NCI-H187 treated with DMSO at 0.1 percent for 48 hours (cell line): ENCODE measurements around the gene MARVELD3.
"Not testable (repeated sequence)": the region's sequence is repeated elsewhere in the genome, so short reads cannot be mapped to it uniquely, and the experiment has no call there.

Experiments used
- DNase-seq: peaks from one replicate; lab custom pipeline; 2025; lab: John Stamatoyannopoulos, UW

The MARVELD3 gene

GRCh38 chr16:71626018-71626857, at the start of gene MARVELD3:
TSS of gene MARVELD3 (plus strand) at chr16:71626184. CDS start at chr16:71626230, 46 bp downstream.
- no peak for DNase-seq

GRCh38 chr16:71576971-71577370, 49.0 kb upstream of the MARVELD3 start, which contains the start of gene TAT:
TSS of gene TAT (minus strand) at chr16:71577092. CDS start at chr16:71576415, 677 bp downstream.
- DNase-seq = no peak

- DNase-seq = not testable (repeated sequence)
Measured at GRCh38 chr16:71582553-71582848, 43.5 kb upstream of the MARVELD3 start.

GRCh38 chr16:71584543-71585317, 41.3 kb upstream of the MARVELD3 start:
- DNase-seq = no peak

GRCh38 chr16:71585318-71585703, 40.7 kb upstream of the MARVELD3 start:
- DNase-seq = no peak

- DNase-seq = not testable (repeated sequence)
Measured at GRCh38 chr16:71589334-71589733, 36.6 kb upstream of the MARVELD3 start.

- DNase-seq = not testable (repeated sequence)
Measured at GRCh38 chr16:71590071-71590470, 35.9 kb upstream of the MARVELD3 start.

- no peak for DNase-seq
Measured at GRCh38 chr16:71590584-71590983, 35.4 kb upstream of the MARVELD3 start.

GRCh38 chr16:71591917-71592316, 34.1 kb upstream of the MARVELD3 start:
- DNase-seq = no peak

- DNase-seq = no peak
Measured at GRCh38 chr16:71593048-71593999, 32.7 kb upstream of the MARVELD3 start.

- no peak for DNase-seq
Measured at GRCh38 chr16:71594000-71594646, 31.9 kb upstream of the MARVELD3 start.

- not testable (repeated sequence) for DNase-seq
Measured at GRCh38 chr16:71595340-71595826, 30.6 kb upstream of the MARVELD3 start.

GRCh38 chr16:71598426-71598825, 27.6 kb upstream of the MARVELD3 start:
- not testable (repeated sequence) for DNase-seq

- no peak for DNase-seq
Measured at GRCh38 chr16:71600822-71601221, 25.2 kb upstream of the MARVELD3 start.

GRCh38 chr16:71609066-71609465, 16.9 kb upstream of the MARVELD3 start:
- no peak for DNase-seq

GRCh38 chr16:71610447-71610846, 15.5 kb upstream of the MARVELD3 start:
- no peak for DNase-seq

- DNase-seq = no peak
Measured at GRCh38 chr16:71610936-71611871, 14.8 kb upstream of the MARVELD3 start.

- DNase-seq = not testable (repeated sequence)
Measured at GRCh38 chr16:71614956-71615355, 11.0 kb upstream of the MARVELD3 start.

- DNase-seq = no peak
Measured at GRCh38 chr16:71618429-71618828, 7.6 kb upstream of the MARVELD3 start.

GRCh38 chr16:71622088-71622487, 3.9 kb upstream of the MARVELD3 start:
- no peak for DNase-seq
